MCF 10A (cell line): Measurements from ENCODE around the gene UNC79. TPM values are rescaled to one million over a fixed set of nuclear protein-coding genes. Genes with fewer than 3 reads are reported as not detected.

ENCODE experiments used
- BruUV-seq: library from RNA; stranded (reverse); fragments of 400-500 nt; replicated peaks from 2 replicates; lab custom pipeline; 2021; lab: Mats Ljungman, UMichigan
- CTCF ChIA-PET: fragments of 300-600 bp; sonication (Branson Sonifier 250); formaldehyde crosslinking; extraction: SDS; loops from one replicate; lab custom pipeline; 2021; ENCODE audit warnings: antibody characterized with exemption, inconsistent platforms; lab: Yijun Ruan, JAX
- POLR2A ChIA-PET: fragments of 300-600, 350-650 bp; sonication (Branson Sonifier 250); formaldehyde crosslinking; extraction: SDS; loops from one replicate; lab custom pipeline; 2020; ENCODE audit warnings: antibody characterized with exemption, inconsistent platforms; lab: Yijun Ruan, JAX
- DNase-seq: peaks from one replicate; pipeline ENCODE4 v3.0.0-alpha.2; 2018; ENCODE audit not compliant: unreplicated experiment
- H3K27ac Mint-ChIP-seq: one replicate; pipeline ENCODE4 v1.8.0; 2022; ENCODE audit warnings: mild to moderate bottlenecking, low read depth, mixed read lengths; ENCODE audit not compliant: unreplicated experiment
- H3K27me3 Mint-ChIP-seq: one replicate; pipeline ENCODE4 v1.8.0; 2022; ENCODE audit warnings: mixed read lengths; ENCODE audit not compliant: insufficient read depth, unreplicated experiment
- H3K36me3 Mint-ChIP-seq: one replicate; pipeline ENCODE4 v1.8.0; 2022; ENCODE audit warnings: mild to moderate bottlenecking, moderate library complexity, mixed read lengths; ENCODE audit not compliant: insufficient read depth, unreplicated experiment
- H3K4me1 Mint-ChIP-seq: one replicate; pipeline ENCODE4 v1.8.0; 2022; ENCODE audit warnings: mixed read lengths; ENCODE audit not compliant: insufficient read depth, unreplicated experiment
- H3K4me3 Mint-ChIP-seq: one replicate; pipeline ENCODE4 v1.8.0; 2022; ENCODE audit warnings: mild to moderate bottlenecking, moderate library complexity, mixed read lengths; ENCODE audit not compliant: unreplicated experiment
- H3K9me3 Mint-ChIP-seq: one replicate; pipeline ENCODE4 v1.8.0; 2022; ENCODE audit warnings: mixed read lengths; ENCODE audit not compliant: unreplicated experiment
- CTCF ChIP-seq: fragments of 200-600 bp; IDR thresholded peaks from one replicate; pipeline ENCODE4 v1.8.0; 2022; ENCODE audit warnings: antibody characterized with exemption, mild to moderate bottlenecking; ENCODE audit not compliant: unreplicated experiment
- intact Hi-C: fragments of 100-400 bp; cut with micrococcal nuclease; formaldehyde crosslinking; loops from 2 replicates; pipeline ENCODE4 v1.14.1; 2022
- total RNA-seq: library from RNA; stranded (reverse); gene quantifications from 2 replicates; pipeline ENCODE4 v1.2.3, GENCODE V29; 2022

UNC79 gene
- total RNA-seq, 1 experiment from 2014 or later: 0.05 TPM

GRCh38 chr14:93676416-93676958 is 245.7 kb downstream of the UNC79 start:
- POLR2A ChIA-PET: no interaction called here
- CTCF ChIA-PET: interaction anchor here (0.7 kb wide), 1 partner anchor 867 kb away, joined by 3 read pairs; no protein-coding TSS in a partner anchor
- Mint-ChIP-seq H3K27me3 (peaks cover 27% of the 10 kb centered on the region), H3K4me1 (no peaks in the 10 kb centered on the region), H3K27ac (no peak overlapping the region), H3K9me3 (no peaks in the 10 kb centered on the region), H3K36me3 (no peaks in the 10 kb centered on the region), H3K4me3 (no peak overlapping the region)
- intact Hi-C loops: no loop called here
- BruUV-seq: no TSS peak
- peak; percentile 7 for DNase-seq
- no peak for TF ChIP-seq CTCF

- ChIA-PET POLR2A (no interaction called here), CTCF (no interaction called here)
- Mint-ChIP-seq H3K4me3 (no peak overlapping the region), H3K36me3 (no peaks in the 10 kb centered on the region), H3K27me3 (peaks cover 18% of the 10 kb centered on the region), H3K9me3 (no peaks in the 10 kb centered on the region), H3K4me1 (peaks cover 6% of the 10 kb centered on the region), H3K27ac (no peak overlapping the region)
- TF ChIP-seq CTCF: no peak
- intact Hi-C loops: no loop called here
- BruUV-seq: no TSS peak
- DNase-seq: no peak
Measured at GRCh38 chr14:93682459-93682858, 251.7 kb downstream of the UNC79 start.

- no peaks in the 10 kb centered on the region for H3K9me3 Mint-ChIP-seq
- no peak overlapping the region for H3K27ac Mint-ChIP-seq
- POLR2A ChIA-PET: interaction anchor here (0.6 kb wide), 1 partner anchor 24 kb away, joined by 3 read pairs; no protein-coding TSS in a partner anchor
- intact Hi-C loops: no loop called here
- H3K4me1 Mint-ChIP-seq: peaks cover 10% of the 10 kb centered on the region
- CTCF ChIA-PET: no interaction called here
- H3K27me3 Mint-ChIP-seq: peaks cover 25% of the 10 kb centered on the region
- H3K4me3 Mint-ChIP-seq: no peak overlapping the region
- no TSS peak for BruUV-seq
- H3K36me3 Mint-ChIP-seq: no peaks in the 10 kb centered on the region
- no peak for TF ChIP-seq CTCF
- DNase-seq: no peak
Measured at GRCh38 chr14:93683226-93683625, 252.5 kb downstream of the UNC79 start.

GRCh38 chr14:93685121-93685895 is 254.6 kb downstream of the UNC79 start:
- no peak for TF ChIP-seq CTCF
- Mint-ChIP-seq H3K36me3 (no peaks in the 10 kb centered on the region), H3K4me1 (peaks cover 14% of the 10 kb centered on the region), H3K9me3 (no peaks in the 10 kb centered on the region), H3K4me3 (no peak overlapping the region), H3K27me3 (peaks cover 46% of the 10 kb centered on the region), H3K27ac (no peak overlapping the region)
- no TSS peak for BruUV-seq
- intact Hi-C loops: no loop called here
- ChIA-PET CTCF (interaction anchor here (0.6 to 0.7 kb wide), 2 partner anchors 208 to 328 kb away, joined by 3 read pairs; no protein-coding TSS in a partner anchor), POLR2A (no interaction called here)
- no peak for DNase-seq
